Uterus (tissue), 4 donors: Measurements from ENCODE around the gene NMNAT2. TPM values are rescaled to one million over a fixed set of nuclear protein-coding genes. Genes with fewer than 3 reads are reported as not detected.

Experiments
- DNase-seq, 2 donors: peaks; one replicate each; pipeline ENCODE4 v3.0.0-alpha.2; 2019 to 2020
- H3K27ac ChIP-seq, 2 donors: fragments of 200-600 bp; sonication (generic); 1 replicate in 1 of 2; 2 replicates in 1 of 2; pipeline ENCODE4 v1.5.1; 2016 to 2018
- H3K27me3 ChIP-seq, 2 donors: fragments of 200-600 bp; sonication (generic); one replicate each; pipeline ENCODE4 v1.5.1; 2018 to 2019; ENCODE audit warnings: control low read depth in 1 of 2
- H3K36me3 ChIP-seq, 2 donors: fragments of 200-600 bp; sonication (generic); one replicate each; pipeline ENCODE4 v1.5.1; 2019; ENCODE audit warnings: control low read depth in 1 of 2
- H3K4me1 ChIP-seq, 2 donors: fragments of 200-600 bp; sonication (generic); one replicate each; pipeline ENCODE4 v1.5.1; 2018 to 2019; ENCODE audit warnings: control low read depth in 1 of 2
- H3K4me3 ChIP-seq, 2 donors: fragments of 200-600 bp; sonication (generic); 1 replicate in 1 of 2; 2 replicates in 1 of 2; pipeline ENCODE4 v1.5.1; 2018 to 2019; ENCODE audit warnings: mild to moderate bottlenecking in 1 of 2
- H3K9me3 ChIP-seq, 2 donors: fragments of 200-600 bp; sonication (generic); one replicate each; pipeline ENCODE4 v1.5.1; 2019; ENCODE audit warnings: control low read depth in 1 of 2
- CTCF ChIP-seq, 4 experiments: fragments of 200-600 bp in 2 of 4; fragments of 450-650 bp in 2 of 4; sonication (generic) in 2 of 4; IDR thresholded peaks; one replicate each; pipeline ENCODE4 v1.5.1; 2016 to 2019; ENCODE audit warnings: antibody characterized with exemption in 4 of 4, mild to moderate bottlenecking in 2 of 4, moderate library complexity in 1 of 4
- POLR2A ChIP-seq, 2 donors: fragments of 450-650 bp; IDR thresholded peaks; one replicate each; pipeline ENCODE4 v1.6.1; 2016; ENCODE audit warnings: antibody characterized with exemption in 2 of 2, mild to moderate bottlenecking in 1 of 2, moderate library complexity in 1 of 2
- intact Hi-C: fragments of 100-400 bp; cut with DNase I; formaldehyde crosslinking; loops from one replicate; pipeline ENCODE4 v1.15.1; 2023; ENCODE audit warnings: low total_unique reads
- total RNA-seq, 4 donors: library from RNA; depleted of rRNA in 3 of 4; stranded (reverse); fragments of >200 nt in 3 of 4; gene quantifications; one replicate each; pipeline versions ENCODE4 v1.1.0 to v1.2.4, GENCODE V29; 2014 to 2023
- donor health status: DM: yes; HTN: yes; CAD: no.

NMNAT2 gene
- total RNA-seq, 4 donors from 2014 or later: 0.85 to 2.8 (median 1.5) TPM; not detected in 1

DNA sequence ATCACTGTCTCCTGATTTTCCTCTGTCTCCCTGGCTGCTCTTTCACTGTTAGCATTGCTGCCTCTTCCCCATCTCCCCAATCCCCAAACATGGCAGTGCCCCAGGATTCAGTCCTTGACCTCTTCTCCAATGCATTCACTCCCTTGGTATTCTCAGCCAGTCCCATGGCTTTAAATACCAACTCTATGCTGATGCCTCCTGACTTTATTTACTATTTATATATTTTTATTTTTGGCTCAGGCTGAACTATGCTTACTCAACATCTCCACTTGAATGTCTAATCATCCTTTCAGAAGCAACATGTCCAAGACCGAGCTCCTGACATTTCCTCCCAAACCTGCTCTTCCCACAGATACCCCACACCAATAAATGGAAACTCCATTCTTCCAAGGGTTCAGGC, 26.3 kb downstream of the NMNAT2 start:
- Histone ChIP-seq H3K4me3 (no peak overlapping the region), H3K27ac (no peak overlapping the region), H3K4me1 (peaks cover 0 to 7% of the 10 kb centered on the region in 2 donors), H3K9me3 (no peaks in the 10 kb centered on the region), H3K36me3 (no peaks in the 10 kb centered on the region), H3K27me3 (no peaks in the 10 kb centered on the region)
- intact Hi-C loops: no loop called here
- no peak for DNase-seq
- TF ChIP-seq POLR2A (IDR thresholded peaks at IDR 0.05) (no peak), CTCF (IDR thresholded peaks at IDR 0.05) (no peak)

DNA sequence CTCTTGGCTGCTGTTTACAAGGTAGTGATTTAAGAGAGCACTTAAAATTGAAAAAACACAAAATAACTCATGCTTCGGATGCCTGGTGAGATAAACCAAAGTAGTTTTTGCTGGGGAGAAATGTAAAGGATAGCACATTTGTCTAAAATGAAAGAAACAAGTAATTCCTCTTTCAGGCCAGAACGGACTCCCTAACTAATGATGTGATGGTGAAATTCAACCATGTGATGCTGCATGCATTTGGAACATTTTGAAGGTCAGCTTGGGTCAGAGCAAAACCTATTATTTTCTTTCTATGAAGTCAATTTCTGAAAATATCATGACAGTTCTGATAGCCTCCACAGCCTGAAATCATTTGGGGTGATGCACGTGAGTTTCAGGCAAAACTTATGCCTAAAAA, 27.6 kb downstream of the NMNAT2 start:
- no peak overlapping the region for H3K27ac ChIP-seq
- H3K4me3 ChIP-seq: no peak overlapping the region
- H3K36me3 ChIP-seq: no peaks in the 10 kb centered on the region
- intact Hi-C loops: no loop called here
- no peaks in the 10 kb centered on the region for H3K27me3 ChIP-seq
- peaks cover 0 to 7% of the 10 kb centered on the region in 2 donors for H3K4me1 ChIP-seq
- no peak for DNase-seq
- TF ChIP-seq CTCF (IDR thresholded peaks at IDR 0.05): no peak
- TF ChIP-seq POLR2A (IDR thresholded peaks at IDR 0.05): no peak
- no peaks in the 10 kb centered on the region for H3K9me3 ChIP-seq

- TF ChIP-seq CTCF (IDR thresholded peaks at IDR 0.05) (no peak), POLR2A (IDR thresholded peaks at IDR 0.05) (no peak)
- Histone ChIP-seq H3K9me3 (no peaks in the 10 kb centered on the region), H3K36me3 (no peaks in the 10 kb centered on the region), H3K4me1 (peaks cover 0 to 7% of the 10 kb centered on the region in 2 donors), H3K4me3 (no peak overlapping the region), H3K27me3 (no peaks in the 10 kb centered on the region), H3K27ac (no peak overlapping the region)
- no peak for DNase-seq
- intact Hi-C loops: no loop called here
These were observed 29.4 kb downstream of the NMNAT2 start for GRCh38 chr1:183388735-183389134.

DNA sequence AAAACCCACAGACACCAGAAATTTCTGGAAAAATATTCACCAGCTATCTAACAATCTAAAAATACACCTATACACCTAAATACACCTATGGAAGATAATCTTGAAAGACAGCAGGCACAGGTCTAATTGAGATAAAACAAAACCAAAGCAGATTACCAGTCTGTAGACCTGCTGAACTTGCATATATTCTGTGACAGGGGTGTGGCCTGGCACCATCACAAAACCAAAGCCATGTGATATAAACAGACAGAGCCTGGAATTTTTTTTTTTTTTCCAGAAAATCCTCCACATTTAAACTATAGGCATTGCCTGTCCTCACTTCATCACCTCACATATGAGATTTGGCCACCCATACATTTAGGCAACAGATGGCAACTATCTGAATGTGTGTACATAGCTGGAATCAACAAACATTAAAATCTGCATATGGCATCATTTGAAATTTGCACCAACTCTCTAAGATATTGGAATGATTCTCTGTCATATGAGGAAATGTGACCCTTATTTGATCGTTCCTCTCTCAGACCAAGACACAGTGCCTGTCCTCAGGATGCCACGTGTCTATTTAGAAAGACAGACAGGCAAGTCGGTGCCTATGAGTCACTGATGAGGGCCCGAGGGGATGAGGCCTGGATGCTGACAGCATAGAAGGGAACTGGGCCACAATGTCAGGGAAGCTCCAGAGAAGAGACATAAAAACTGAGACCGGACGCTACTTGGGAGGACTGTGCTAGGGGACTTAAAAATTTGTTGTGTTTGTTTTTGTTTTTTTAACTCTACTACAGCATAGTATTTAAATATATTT, 32.6 kb downstream of the NMNAT2 start:
- no peaks in the 10 kb centered on the region for H3K9me3 ChIP-seq
- no peaks in the 10 kb centered on the region for H3K36me3 ChIP-seq
- H3K4me3 ChIP-seq: no peak overlapping the region
- no peak for TF ChIP-seq POLR2A (IDR thresholded peaks at IDR 0.05)
- no peak for TF ChIP-seq CTCF (IDR thresholded peaks at IDR 0.05)
- intact Hi-C loops: no loop called here
- H3K27me3 ChIP-seq: no peaks in the 10 kb centered on the region
- H3K4me1 ChIP-seq: peaks cover 0 to 5% of the 10 kb centered on the region in 2 donors
- DNase-seq: no peak
- H3K27ac ChIP-seq: no peak overlapping the region

GRCh38 chr1:183379951-183380350, 38.2 kb downstream of the NMNAT2 start:
- Histone ChIP-seq H3K36me3 (no peaks in the 10 kb centered on the region), H3K27ac (no peak overlapping the region), H3K4me1 (no peaks in the 10 kb centered on the region), H3K27me3 (no peaks in the 10 kb centered on the region), H3K4me3 (no peak overlapping the region), H3K9me3 (no peaks in the 10 kb centered on the region)
- intact Hi-C loops: no loop called here
- TF ChIP-seq POLR2A (IDR thresholded peaks at IDR 0.05) (no peak), CTCF (IDR thresholded peaks at IDR 0.05) (no peak)
- DNase-seq: no peak
